Right ventricle myocardium inferior (tissue), 1 donor: ENCODE results near the gene GJA3. TPM values are rescaled to one million over a fixed set of nuclear protein-coding genes. Genes with fewer than 3 reads are reported as not detected.
"Not testable (repeated sequence)": the region's sequence is repeated elsewhere in the genome, so short reads cannot be mapped to it uniquely, and the experiment has no call there.

Experiments used
- ATAC-seq: fragments of 200-7000 bp; cut with Tn5 transposase; one replicate; pipeline ENCODE4 v1.9.1; 2020; ENCODE audit warnings: mild to moderate bottlenecking, moderate library complexity
- DNase-seq: peaks from one replicate; pipeline ENCODE4 v3.0.0; 2021; ENCODE audit errors: missing footprints
- intact Hi-C: fragments of 100-400 bp; cut with DNase I; formaldehyde crosslinking; loops from one replicate; pipeline ENCODE4 v1.11.0; 2022
- total RNA-seq: library from RNA; stranded (reverse); fragmentation: NEBNext Ultra II Directional; extraction: Animal tissue kit (Norgen Biotek cat#: 25700); gene quantifications from one replicate; pipeline ENCODE4 v1.2.1, GENCODE V29; 2021
- donor health status: DM: no; HTN: yes; CAD: no; lungs with severe emphysema.

GJA3 gene
- total RNA-seq, 1 donor from 2014 or later = 17.9 TPM

- intact Hi-C loops = loop anchor here (2.0 to 5.0 kb wide), 3 partner anchors 35 to 179 kb away; no protein-coding TSS in a partner anchor
- ATAC-seq (peak; percentile 64), DNase-seq (no peak)
These were observed 561 bp upstream of the GJA3 start for GRCh38 chr13:20161275-20161950.

GRCh38 chr13:20159646-20160305 is 1.1 kb downstream of the GJA3 start:
- intact Hi-C loops = loop anchor here (1.0 to 5.0 kb wide), 4 partner anchors 18 to 177 kb away; no protein-coding TSS in a partner anchor
- ATAC-seq = no peak
- DNase-seq = no peak

GRCh38 chr13:20157151-20157796 is 3.6 kb downstream of the GJA3 start:
- intact Hi-C loops = no loop called here
- ATAC-seq = no peak
- DNase-seq = no peak

- ATAC-seq = no peak
- intact Hi-C loops = no loop called here
- DNase-seq = no peak
These were observed 4.2 kb downstream of the GJA3 start for GRCh38 chr13:20156702-20157101.

GRCh38 chr13:20153290-20153689 is 7.6 kb downstream of the GJA3 start:
- intact Hi-C loops, ATAC-seq, DNase-seq: not testable (repeated sequence)

GRCh38 chr13:20151612-20152011 is 9.2 kb downstream of the GJA3 start:
- DNase-seq (no peak), ATAC-seq (no peak)
- intact Hi-C loops = no loop called here

- ATAC-seq (no peak), DNase-seq (no peak)
- intact Hi-C loops = no loop called here
These were observed 9.8 kb downstream of the GJA3 start for GRCh38 chr13:20151016-20151415.

GRCh38 chr13:20150561-20150960 is 10.3 kb downstream of the GJA3 start:
- intact Hi-C loops = no loop called here
- DNase-seq (no peak), ATAC-seq (no peak)

- intact Hi-C loops = no loop called here
- ATAC-seq = peak; percentile 32
- DNase-seq = no peak
These were observed 11.1 kb downstream of the GJA3 start for GRCh38 chr13:20149762-20150161.

GRCh38 chr13:20148501-20149183 is 12.2 kb downstream of the GJA3 start:
- DNase-seq (no peak), ATAC-seq (no peak)
- intact Hi-C loops = no loop called here

GRCh38 chr13:20146381-20146780 is 14.5 kb downstream of the GJA3 start:
- no peak for ATAC-seq
- no peak for DNase-seq
- intact Hi-C loops = no loop called here

- intact Hi-C loops = no loop called here
- ATAC-seq (no peak), DNase-seq (no peak)
These were observed 15.3 kb downstream of the GJA3 start for GRCh38 chr13:20145521-20145920.

GRCh38 chr13:20144141-20144850 is 16.6 kb downstream of the GJA3 start:
- intact Hi-C loops = no loop called here
- DNase-seq = no peak
- no peak for ATAC-seq

GRCh38 chr13:20142927-20143480 is 17.8 kb downstream of the GJA3 start:
- ATAC-seq = no peak
- intact Hi-C loops = no loop called here
- DNase-seq = no peak

- ATAC-seq = no peak
- intact Hi-C loops = no loop called here
- no peak for DNase-seq
These were observed 18.6 kb downstream of the GJA3 start for GRCh38 chr13:20142023-20142926.

GRCh38 chr13:20141238-20142022 is 19.4 kb downstream of the GJA3 start:
- ATAC-seq (peak; percentile 95), DNase-seq (no peak)
- intact Hi-C loops = loop anchor here (1.0 kb wide), 1 partner anchor 19 kb away; no protein-coding TSS in a partner anchor

- peak; percentile 40 for ATAC-seq
- DNase-seq = no peak
- intact Hi-C loops = no loop called here
These were observed 20.4 kb downstream of the GJA3 start for GRCh38 chr13:20140487-20140886.
